ENCODE results near the gene SCYGR8. TPM values are rescaled to one million over a fixed set of nuclear protein-coding genes. Genes with fewer than 3 reads are reported as not detected.

Gene SCYGR8
- total RNA-seq, 1 experiment from 2014 or later: not detected

DNA sequence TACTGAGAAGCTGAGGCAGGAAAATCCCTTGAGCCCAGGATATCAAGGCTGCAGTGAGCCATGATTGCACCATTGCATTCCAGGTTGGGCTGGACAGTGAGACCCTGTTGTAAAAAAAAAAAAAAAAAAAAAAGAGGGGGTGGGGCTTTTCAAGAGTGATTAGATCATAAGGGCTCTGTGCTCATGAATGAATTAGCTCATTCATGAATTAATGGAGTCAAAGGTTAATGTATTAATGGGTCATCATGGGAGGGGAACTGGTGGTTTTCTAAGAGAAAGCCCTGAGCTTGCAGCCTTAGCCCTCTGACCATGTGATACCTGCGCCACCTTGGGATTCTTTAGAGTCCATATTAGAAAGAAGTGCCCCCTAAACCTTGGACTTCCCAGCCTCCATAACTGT lies 32.4 kb upstream of the SCYGR8 start:
- H3K27ac Mint-ChIP-seq (ENCODE audit: unreplicated experiment): peak overlapping the region; percentile 80
- no peaks in the 10 kb centered on the region for H3K9me3 Mint-ChIP-seq (ENCODE audit: low read depth, unreplicated experiment)
- H3K4me3 Mint-ChIP-seq (ENCODE audit: low read depth, unreplicated experiment): peak overlapping the region; percentile 75
- peak; percentile 24 for DNase-seq
- TF ChIP-seq, protein P1, sequence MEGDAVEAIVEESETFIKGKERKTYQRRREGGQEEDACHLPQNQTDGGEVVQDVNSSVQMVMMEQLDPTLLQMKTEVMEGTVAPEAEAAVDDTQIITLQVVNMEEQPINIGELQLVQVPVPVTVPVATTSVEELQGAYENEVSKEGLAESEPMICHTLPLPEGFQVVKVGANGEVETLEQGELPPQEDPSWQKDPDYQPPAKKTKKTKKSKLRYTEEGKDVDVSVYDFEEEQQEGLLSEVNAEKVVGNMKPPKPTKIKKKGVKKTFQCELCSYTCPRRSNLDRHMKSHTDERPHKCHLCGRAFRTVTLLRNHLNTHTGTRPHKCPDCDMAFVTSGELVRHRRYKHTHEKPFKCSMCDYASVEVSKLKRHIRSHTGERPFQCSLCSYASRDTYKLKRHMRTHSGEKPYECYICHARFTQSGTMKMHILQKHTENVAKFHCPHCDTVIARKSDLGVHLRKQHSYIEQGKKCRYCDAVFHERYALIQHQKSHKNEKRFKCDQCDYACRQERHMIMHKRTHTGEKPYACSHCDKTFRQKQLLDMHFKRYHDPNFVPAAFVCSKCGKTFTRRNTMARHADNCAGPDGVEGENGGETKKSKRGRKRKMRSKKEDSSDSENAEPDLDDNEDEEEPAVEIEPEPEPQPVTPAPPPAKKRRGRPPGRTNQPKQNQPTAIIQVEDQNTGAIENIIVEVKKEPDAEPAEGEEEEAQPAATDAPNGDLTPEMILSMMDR (IDR thresholded peaks at IDR 0.05; ENCODE audit: unreplicated experiment): no peak
- CTCF ChIA-PET: interaction anchor here (0.7 to 1.9 kb wide), 8 partner anchors 8 to 262 kb away, joined by 3 to 8 read pairs (median 4); no protein-coding TSS in a partner anchor
- intact Hi-C loops (cut with micrococcal nuclease; ENCODE audit: unreplicated experiment): no loop called here
- BruUV-seq (replicated peaks): no TSS peak
- no peaks in the 10 kb centered on the region for H3K27me3 Mint-ChIP-seq (ENCODE audit: unreplicated experiment)
- peaks cover 62% of the 10 kb centered on the region for H3K36me3 Mint-ChIP-seq (ENCODE audit: insufficient read depth, unreplicated experiment)
- H3K4me1 Mint-ChIP-seq (ENCODE audit: low read depth, unreplicated experiment): peaks cover 34% of the 10 kb centered on the region

DNA sequence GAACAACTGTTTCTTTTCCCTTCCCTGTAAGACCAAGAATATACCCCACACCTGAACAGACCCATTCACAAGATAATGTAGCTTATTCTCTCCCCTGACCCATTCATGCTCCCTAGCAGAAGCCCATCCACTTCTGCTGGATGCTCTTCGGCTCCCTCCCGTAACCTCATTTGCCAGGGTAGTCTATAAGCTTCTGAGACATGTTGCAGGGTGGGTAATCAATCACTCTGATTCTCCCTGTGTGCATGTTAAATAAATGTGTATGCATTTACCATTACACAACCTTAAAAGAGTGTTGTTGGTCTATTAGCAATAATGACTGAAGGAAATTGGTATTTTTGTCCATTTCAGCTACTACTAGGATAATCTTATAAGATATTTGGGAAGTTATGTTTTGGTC lies 29.2 kb upstream of the SCYGR8 start:
- no TSS peak for BruUV-seq (replicated peaks)
- no peaks in the 10 kb centered on the region for H3K27me3 Mint-ChIP-seq (ENCODE audit: unreplicated experiment)
- CTCF ChIA-PET: interaction anchor here (0.6 to 1.2 kb wide), 8 partner anchors 18 to 156 kb away, joined by 3 to 11 read pairs (median 4); no protein-coding TSS in a partner anchor
- peak; percentile 18 for DNase-seq
- H3K9me3 Mint-ChIP-seq (ENCODE audit: low read depth, unreplicated experiment): no peaks in the 10 kb centered on the region
- intact Hi-C loops (cut with micrococcal nuclease; ENCODE audit: unreplicated experiment): loop anchor here (1.0 to 5.0 kb wide), 4 partner anchors 46 to 166 kb away; no protein-coding TSS in a partner anchor
- peak overlapping the region; percentile 75 for H3K4me3 Mint-ChIP-seq (ENCODE audit: low read depth, unreplicated experiment)
- peaks cover 60% of the 10 kb centered on the region for H3K36me3 Mint-ChIP-seq (ENCODE audit: insufficient read depth, unreplicated experiment)
- TF ChIP-seq, protein P1 (IDR thresholded peaks at IDR 0.05; ENCODE audit: unreplicated experiment): no peak
- peak overlapping the region; percentile 77 for H3K27ac Mint-ChIP-seq (ENCODE audit: unreplicated experiment)
- peaks cover 48% of the 10 kb centered on the region for H3K4me1 Mint-ChIP-seq (ENCODE audit: low read depth, unreplicated experiment)

DNA sequence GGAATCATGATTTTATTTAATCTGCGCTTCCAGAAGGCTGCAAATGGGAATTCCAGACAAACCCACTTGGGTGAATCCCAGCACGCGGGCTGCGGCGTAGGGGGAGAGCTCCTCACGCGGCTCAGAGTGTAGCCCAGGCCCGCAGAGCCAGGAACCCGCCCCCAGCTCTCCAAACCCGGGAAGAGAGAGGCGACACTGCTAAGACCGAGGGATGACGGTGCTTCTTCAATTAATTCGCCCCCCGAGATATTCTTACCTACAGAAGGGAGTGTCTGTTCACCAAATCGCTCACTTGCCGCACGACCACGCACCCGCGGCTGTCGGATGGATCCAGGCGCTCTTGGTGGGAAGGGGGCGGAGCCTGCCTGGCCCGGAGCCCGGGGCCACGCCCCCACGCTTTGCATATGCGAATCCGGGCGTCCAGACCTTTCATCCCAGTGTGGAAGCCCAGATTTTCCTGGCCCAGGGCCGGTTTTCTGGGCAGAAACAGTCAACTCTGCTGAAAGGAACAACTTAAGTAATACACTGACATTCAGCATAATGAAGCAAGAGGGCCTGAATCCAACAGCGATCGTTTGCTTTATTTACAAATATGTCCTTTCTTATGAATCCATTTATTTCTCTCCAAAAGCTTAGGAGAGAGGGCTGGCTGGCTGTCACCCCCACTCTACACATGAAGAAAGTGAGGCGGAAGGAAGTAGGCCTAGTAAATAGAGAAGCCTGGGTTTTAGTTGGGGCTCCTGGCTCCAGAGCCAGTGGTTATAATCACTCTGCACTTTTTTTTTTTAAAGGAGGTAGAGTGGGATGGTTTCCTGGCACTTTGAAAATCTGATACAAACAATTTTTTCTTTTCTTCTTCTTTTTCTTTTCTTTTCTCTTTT lies 27.8 kb upstream of the SCYGR8 start, which contains the start of gene SLC19A3:
Gene SLC19A3, minus strand, starts transcription at position 342 of the 881 bp plus-strand sequence. CDS start 15,710 bp downstream, outside the sequence.
- peak within 1 kb of the TSS; percentile 75 for H3K4me3 Mint-ChIP-seq (ENCODE audit: low read depth, unreplicated experiment)
- TF ChIP-seq, protein P1 (IDR thresholded peaks at IDR 0.05; ENCODE audit: unreplicated experiment): no peak
- H3K9me3 Mint-ChIP-seq (ENCODE audit: low read depth, unreplicated experiment): no peaks in the 10 kb centered on the region
- peaks cover 52% of the 10 kb centered on the region for H3K4me1 Mint-ChIP-seq (ENCODE audit: low read depth, unreplicated experiment)
- peaks cover 50% of the 10 kb centered on the region for H3K36me3 Mint-ChIP-seq (ENCODE audit: insufficient read depth, unreplicated experiment)
- H3K27ac Mint-ChIP-seq (ENCODE audit: unreplicated experiment): peak within 1 kb of the TSS; percentile 63
- intact Hi-C loops (cut with micrococcal nuclease; ENCODE audit: unreplicated experiment): loop anchor here (5.0 kb wide), 3 partner anchors 61 to 164 kb away; no protein-coding TSS in a partner anchor
- DNase-seq: peak; percentile 95
- no peaks in the 10 kb centered on the region for H3K27me3 Mint-ChIP-seq (ENCODE audit: unreplicated experiment)
- BruUV-seq (replicated peaks): TSS peak; percentile 87
- CTCF ChIA-PET: interaction anchor here (0.6 to 1.2 kb wide), 5 partner anchors 12 to 352 kb away, joined by 3 to 4 read pairs (median 3); no protein-coding TSS in a partner anchor

DNA sequence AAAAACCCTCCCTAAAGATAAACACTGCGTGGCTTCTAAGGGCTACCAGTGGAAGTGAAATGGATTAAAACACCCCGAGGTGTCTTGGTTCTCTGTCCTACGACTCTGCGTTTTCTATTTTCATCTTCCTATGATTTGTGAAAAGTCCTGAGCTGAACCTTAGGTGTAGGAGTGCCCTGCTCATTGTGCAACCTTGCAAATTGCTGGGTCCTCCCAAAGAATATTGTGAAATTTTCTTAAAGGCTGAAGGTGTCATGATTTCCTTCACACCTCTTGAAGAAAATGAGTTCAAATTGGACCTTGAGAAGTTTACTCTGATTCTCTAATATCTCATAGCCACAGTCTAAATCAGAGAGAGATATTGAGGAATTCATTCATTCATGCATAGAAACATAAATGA lies 26.1 kb upstream of the SCYGR8 start:
- H3K27ac Mint-ChIP-seq (ENCODE audit: unreplicated experiment): no peak overlapping the region
- no peaks in the 10 kb centered on the region for H3K9me3 Mint-ChIP-seq (ENCODE audit: low read depth, unreplicated experiment)
- peaks cover 42% of the 10 kb centered on the region for H3K36me3 Mint-ChIP-seq (ENCODE audit: insufficient read depth, unreplicated experiment)
- CTCF ChIA-PET: no interaction called here
- TF ChIP-seq, protein P1 (IDR thresholded peaks at IDR 0.05; ENCODE audit: unreplicated experiment): no peak
- intact Hi-C loops (cut with micrococcal nuclease; ENCODE audit: unreplicated experiment): loop anchor here (5.0 kb wide), 3 partner anchors 62 to 163 kb away; no protein-coding TSS in a partner anchor
- H3K4me1 Mint-ChIP-seq (ENCODE audit: low read depth, unreplicated experiment): peaks cover 48% of the 10 kb centered on the region
- DNase-seq: no peak
- no TSS peak for BruUV-seq (replicated peaks)
- H3K27me3 Mint-ChIP-seq (ENCODE audit: unreplicated experiment): no peaks in the 10 kb centered on the region
- no peak overlapping the region for H3K4me3 Mint-ChIP-seq (ENCODE audit: low read depth, unreplicated experiment)
